ENCODE data around the gene MYT1.

Gene MYT1

DNA sequence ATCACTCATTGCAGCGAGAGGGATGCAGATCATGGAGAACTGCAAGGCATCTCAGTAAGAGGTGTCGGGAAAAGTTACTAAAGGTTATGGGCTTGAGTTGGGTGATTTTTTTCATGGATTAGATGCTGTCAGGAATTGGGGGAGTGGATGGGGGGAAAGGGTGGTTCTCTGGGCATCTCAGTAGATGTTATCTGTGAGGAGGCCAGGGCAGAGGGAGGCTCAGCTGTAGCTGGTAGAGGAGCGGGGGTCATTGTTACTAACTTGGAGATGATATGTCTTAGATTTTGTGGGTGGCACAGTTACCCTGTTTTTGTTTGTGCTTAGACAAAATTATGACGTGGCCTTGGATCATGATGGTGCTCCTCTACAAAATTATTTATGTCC is 88.7 kb downstream of the MYT1 start:
- no peak for DNase-seq (ENCODE audit: low read depth in 1 of 2, low spot score in 1 of 2)
- TF ChIP-seq POLR2AphosphoS5 (IDR thresholded peaks at IDR 0.05; ENCODE audit: low read depth), result no peak
- TF ChIP-seq SPI1 (IDR thresholded peaks at IDR 0.05; ENCODE audit: borderline replicate concordance, low read depth), result no peak
- TF ChIP-seq CTCF (IDR thresholded peaks at IDR 0.05; ENCODE audit: insufficient read depth, low read length), result no peak
- no peak for TF ChIP-seq GABPA (IDR thresholded peaks at IDR 0.05; ENCODE audit: low read depth)
- TF ChIP-seq, protein P1, sequence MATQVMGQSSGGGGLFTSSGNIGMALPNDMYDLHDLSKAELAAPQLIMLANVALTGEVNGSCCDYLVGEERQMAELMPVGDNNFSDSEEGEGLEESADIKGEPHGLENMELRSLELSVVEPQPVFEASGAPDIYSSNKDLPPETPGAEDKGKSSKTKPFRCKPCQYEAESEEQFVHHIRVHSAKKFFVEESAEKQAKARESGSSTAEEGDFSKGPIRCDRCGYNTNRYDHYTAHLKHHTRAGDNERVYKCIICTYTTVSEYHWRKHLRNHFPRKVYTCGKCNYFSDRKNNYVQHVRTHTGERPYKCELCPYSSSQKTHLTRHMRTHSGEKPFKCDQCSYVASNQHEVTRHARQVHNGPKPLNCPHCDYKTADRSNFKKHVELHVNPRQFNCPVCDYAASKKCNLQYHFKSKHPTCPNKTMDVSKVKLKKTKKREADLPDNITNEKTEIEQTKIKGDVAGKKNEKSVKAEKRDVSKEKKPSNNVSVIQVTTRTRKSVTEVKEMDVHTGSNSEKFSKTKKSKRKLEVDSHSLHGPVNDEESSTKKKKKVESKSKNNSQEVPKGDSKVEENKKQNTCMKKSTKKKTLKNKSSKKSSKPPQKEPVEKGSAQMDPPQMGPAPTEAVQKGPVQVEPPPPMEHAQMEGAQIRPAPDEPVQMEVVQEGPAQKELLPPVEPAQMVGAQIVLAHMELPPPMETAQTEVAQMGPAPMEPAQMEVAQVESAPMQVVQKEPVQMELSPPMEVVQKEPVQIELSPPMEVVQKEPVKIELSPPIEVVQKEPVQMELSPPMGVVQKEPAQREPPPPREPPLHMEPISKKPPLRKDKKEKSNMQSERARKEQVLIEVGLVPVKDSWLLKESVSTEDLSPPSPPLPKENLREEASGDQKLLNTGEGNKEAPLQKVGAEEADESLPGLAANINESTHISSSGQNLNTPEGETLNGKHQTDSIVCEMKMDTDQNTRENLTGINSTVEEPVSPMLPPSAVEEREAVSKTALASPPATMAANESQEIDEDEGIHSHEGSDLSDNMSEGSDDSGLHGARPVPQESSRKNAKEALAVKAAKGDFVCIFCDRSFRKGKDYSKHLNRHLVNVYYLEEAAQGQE (IDR thresholded peaks at IDR 0.05; ENCODE audit: insufficient replicate concordance, low read depth), result no peak
- Histone ChIP-seq H3K4me3 (replicated peaks; ENCODE audit: insufficient read depth, low read length) (no peak overlapping the region), H3K27me3 (ENCODE audit: insufficient read depth, poor library complexity, severe bottlenecking) (peaks cover 6% of the 10 kb centered on the region), H3K27ac (replicated peaks) (no peak overlapping the region)

GRCh38 chr20:64253443-64253842 is 89.2 kb downstream of the MYT1 start:
- no peak for DNase-seq (ENCODE audit: low read depth in 1 of 2, low spot score in 1 of 2)
- TF ChIP-seq SPI1 (IDR thresholded peaks at IDR 0.05; ENCODE audit: borderline replicate concordance, low read depth), result no peak
- peaks cover 6% of the 10 kb centered on the region for H3K27me3 ChIP-seq (ENCODE audit: insufficient read depth, poor library complexity, severe bottlenecking)
- H3K4me3 ChIP-seq (replicated peaks; ENCODE audit: insufficient read depth, low read length), result no peak overlapping the region
- no peak overlapping the region for H3K27ac ChIP-seq (replicated peaks)

DNA sequence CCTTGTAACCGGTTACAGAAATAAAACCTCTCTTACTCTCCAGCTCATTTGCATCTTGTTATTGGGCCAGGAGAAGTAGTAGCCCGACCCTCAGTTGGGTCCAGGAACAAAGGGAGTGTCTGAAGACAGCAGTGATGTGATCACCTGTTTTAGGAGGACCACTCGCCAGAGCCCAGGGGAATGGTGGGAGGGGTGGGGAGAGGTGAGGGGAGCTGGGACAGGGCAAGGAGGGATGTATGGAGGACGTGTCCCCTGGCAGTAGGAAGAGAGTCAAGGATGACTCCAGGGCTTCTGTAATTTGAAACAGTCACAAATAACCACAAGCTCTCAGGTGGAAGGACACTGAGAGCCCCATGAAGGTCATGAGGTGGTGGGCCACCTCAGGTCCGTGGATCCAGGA is 89.9 kb downstream of the MYT1 start:
- no peak overlapping the region for H3K27ac ChIP-seq (replicated peaks)
- DNase-seq (ENCODE audit: low read depth in 1 of 2, low spot score in 1 of 2), result no peak
- TF ChIP-seq POLR2AphosphoS5 (IDR thresholded peaks at IDR 0.05; ENCODE audit: low read depth) (no peak), CTCF (IDR thresholded peaks at IDR 0.05; ENCODE audit: insufficient read depth, low read length) (no peak), GABPA (IDR thresholded peaks at IDR 0.05; ENCODE audit: low read depth) (no peak), SPI1 (IDR thresholded peaks at IDR 0.05; ENCODE audit: borderline replicate concordance, low read depth) (no peak)
- TF ChIP-seq, protein P1 (IDR thresholded peaks at IDR 0.05; ENCODE audit: insufficient replicate concordance, low read depth), result no peak
- H3K27me3 ChIP-seq (ENCODE audit: insufficient read depth, poor library complexity, severe bottlenecking), result peaks cover 6% of the 10 kb centered on the region
- H3K4me3 ChIP-seq (replicated peaks; ENCODE audit: insufficient read depth, low read length), result no peak overlapping the region

DNA sequence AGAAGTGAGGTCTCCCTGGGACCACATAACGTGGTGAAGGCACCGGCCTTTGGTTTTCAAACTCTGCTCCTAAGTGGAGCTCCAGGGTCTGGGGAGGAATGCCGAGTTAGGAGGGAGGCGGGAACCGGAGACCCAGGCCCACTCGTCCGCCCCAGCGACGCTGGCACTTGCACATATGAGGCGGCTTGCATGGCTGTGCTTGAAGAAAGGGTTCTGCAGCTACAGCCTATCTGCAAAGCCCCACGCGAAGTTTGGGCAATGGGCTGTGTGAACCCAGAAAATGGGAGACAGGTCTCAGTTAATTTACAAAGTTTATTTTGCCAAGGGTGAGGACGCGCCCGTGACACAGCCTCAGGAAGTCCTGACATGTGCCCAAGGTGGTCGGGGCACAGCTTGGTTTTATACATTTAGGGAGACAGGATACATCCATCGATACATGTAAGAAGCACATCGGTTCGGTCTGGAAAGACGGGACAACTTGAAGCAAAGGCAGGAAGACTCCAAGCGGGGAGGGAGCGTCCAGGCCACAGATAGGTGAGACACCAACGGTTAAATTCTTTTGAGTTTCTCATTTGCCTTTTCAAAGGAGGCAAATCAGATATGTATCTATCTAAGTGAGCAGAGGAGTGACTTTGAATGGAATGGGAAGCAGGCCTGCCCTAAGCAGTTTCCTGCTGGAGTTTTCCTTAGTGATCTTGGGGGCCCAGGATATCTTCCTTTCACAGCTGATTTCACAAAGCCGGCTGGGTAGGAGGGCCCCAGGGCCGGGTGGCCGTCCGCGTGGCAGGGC is 90.5 kb downstream of the MYT1 start:
- no peak for DNase-seq (ENCODE audit: low read depth in 1 of 2, low spot score in 1 of 2)
- H3K27me3 ChIP-seq (ENCODE audit: insufficient read depth, poor library complexity, severe bottlenecking), result peaks cover 6% of the 10 kb centered on the region
- H3K27ac ChIP-seq (replicated peaks), result peak overlapping the region; percentile 57; the same call in 1 of the 2 replicates
- peak overlapping the region; percentile 51 for H3K4me3 ChIP-seq (replicated peaks; ENCODE audit: insufficient read depth, low read length)
- no peak for TF ChIP-seq SPI1 (IDR thresholded peaks at IDR 0.05; ENCODE audit: borderline replicate concordance, low read depth)
- TF ChIP-seq, protein P1 (IDR thresholded peaks at IDR 0.05; ENCODE audit: insufficient replicate concordance, low read depth), result no peak
- TF ChIP-seq GABPA (IDR thresholded peaks at IDR 0.05; ENCODE audit: low read depth), result no peak
- TF ChIP-seq CTCF (IDR thresholded peaks at IDR 0.05; ENCODE audit: insufficient read depth, low read length), result no peak
- no peak for TF ChIP-seq POLR2AphosphoS5 (IDR thresholded peaks at IDR 0.05; ENCODE audit: low read depth)
